Measurements from ENCODE around the gene FXYD3.
A peak's percentile ranks its signal among the peaks of the same experiment; 100 is the strongest.
"Not testable (repeated sequence)": the region's sequence is repeated elsewhere in the genome, so short reads cannot be mapped to it uniquely, and the experiment has no call there.

FXYD3 gene

DNA sequence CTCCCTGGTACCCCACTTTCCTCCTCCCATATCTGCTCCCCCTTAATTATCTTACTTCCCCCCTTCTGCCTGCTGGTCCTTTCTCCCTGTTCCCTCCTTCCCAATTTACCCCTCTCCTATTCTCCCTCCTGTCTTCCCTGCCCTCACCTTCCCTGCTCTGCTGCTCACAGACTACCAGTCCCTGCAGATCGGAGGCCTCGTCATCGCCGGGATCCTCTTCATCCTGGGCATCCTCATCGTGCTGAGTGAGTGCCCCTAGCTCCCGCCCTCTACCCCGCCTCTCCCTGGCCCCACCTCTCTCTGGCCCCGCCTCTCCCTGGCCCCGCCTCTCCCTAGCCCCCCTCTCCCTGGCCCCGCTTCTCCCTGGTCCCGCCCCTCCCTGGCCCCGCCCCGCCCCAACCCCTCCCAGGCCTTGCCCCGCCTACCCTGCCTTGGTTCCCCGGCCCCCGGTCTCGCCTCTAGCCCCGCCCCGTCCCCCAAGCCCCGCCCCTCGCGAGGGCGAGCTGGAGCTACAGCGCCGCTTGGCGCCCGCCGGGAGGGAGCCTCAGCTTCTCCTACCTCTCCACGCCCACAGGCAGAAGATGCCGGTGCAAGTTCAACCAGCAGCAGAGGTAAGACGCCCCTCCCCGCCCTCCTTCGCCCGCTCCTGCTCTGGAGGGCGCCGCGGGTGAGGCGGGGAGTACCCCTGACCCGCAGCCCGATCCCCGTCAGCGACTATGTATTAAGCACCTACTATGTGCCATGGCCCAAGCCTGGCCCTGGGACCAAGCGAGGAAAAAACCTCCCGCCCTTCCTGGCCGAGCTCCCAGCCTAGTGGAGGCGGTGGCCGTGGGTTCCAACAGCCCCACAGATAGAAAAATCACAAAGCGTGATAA is 25.6 kb downstream of the FXYD3 start:
- DNase-seq (ENCODE audit: low read depth in 3 of 3, low spot score in 1 of 3), result peak; percentile 92 to 99 (median 95)

DNA sequence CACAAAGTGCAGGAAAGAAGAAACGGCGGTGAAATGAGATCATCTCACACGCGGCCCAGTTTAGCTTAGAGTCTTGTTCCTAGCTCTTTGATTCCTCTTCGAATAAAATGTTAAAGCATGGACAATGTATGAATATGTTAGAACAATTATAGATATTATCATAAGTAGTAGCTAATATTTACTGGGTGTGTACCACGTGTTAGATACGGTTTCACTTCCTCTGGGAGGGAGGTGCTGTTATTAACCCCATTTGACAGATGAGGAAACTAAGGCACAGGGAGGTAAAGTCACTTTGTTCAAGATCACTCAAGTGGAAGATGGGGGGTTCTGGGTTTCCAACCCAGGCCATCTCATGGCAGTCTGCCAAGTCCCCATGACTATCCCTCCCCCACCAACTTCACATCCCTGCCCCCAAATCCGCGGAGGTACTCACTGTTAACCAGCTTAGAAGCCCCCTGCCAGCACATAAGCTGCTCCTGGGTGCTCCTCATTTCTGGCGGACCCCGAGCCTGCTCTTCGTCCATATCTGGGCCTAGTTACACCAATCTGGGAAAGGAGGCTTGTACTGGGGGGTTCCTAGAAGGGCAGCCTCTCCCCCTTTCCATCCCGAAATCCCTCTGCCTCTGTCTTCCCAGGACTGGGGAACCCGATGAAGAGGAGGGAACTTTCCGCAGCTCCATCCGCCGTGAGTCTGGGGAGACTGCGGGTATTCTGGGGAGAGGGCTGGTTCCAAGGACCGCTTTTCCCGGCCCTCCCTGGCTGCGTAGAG is 26.4 kb downstream of the FXYD3 start:
- DNase-seq (ENCODE audit: low read depth in 3 of 3, low spot score in 1 of 3), result no peak

DNA sequence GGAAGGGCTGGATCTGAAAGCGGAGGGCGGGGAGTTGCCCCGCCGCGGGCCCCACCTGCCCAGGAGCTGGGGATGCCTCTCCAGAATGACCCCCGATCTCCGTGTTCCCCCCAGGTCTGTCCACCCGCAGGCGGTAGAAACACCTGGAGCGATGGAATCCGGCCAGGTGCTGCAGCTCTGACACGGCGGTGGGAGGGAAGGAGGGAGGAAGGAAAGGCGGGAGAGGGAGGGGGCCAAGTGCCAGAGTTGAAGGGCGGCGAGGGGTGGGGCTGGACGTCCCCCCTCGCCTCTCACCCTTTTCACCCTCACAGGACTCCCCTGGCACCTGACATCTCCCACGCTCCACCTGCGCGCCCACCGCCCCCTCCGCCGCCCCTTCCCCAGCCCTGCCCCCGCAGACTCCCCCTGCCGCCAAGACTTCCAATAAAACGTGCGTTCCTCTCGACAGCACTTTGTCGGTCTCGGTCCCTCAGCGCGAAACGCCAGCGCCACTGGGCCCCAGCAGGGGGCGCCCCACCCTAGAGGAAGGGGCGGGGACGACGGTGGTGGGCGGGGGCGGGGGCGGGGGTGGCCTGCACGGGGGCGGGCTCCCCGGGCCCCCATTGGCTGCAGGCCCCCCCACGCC is 27.1 kb downstream of the FXYD3 start:
- DNase-seq (ENCODE audit: low read depth in 3 of 3, low spot score in 1 of 3), result peak; percentile 58 to 62 (median 59)

DNA sequence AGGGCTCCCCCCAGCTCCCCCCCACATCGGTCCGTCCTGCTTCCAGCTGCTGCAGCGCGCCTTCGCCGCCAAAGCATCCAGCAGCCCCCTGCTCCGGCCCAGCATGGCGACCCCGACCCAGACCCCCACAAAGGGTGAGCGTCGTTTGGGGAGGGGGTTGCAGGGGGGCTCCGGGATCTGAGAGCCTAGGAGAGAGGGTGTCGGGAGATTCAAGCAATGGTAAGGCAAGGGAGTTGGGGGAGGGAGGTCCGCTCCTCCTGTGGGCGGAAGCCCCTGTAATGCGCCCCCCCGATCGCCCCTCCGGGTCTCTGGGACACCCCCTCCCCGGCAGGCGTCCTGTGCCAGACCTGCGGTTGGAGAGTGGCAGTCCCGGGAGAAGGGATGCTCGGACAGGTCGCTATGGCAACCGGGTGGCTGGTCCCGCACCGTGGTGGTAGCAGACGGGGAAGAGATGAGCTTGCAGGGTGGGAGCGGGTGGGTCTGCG is 27.6 kb downstream of the FXYD3 start, which contains the start of gene FXYD7:
TSS of gene FXYD7 (plus strand) at position 25 of the 485 bp plus-strand sequence. CDS start at position 104, 79 bp downstream.
- DNase-seq (ENCODE audit: low read depth in 3 of 3, low spot score in 1 of 3), result no peak

DNA sequence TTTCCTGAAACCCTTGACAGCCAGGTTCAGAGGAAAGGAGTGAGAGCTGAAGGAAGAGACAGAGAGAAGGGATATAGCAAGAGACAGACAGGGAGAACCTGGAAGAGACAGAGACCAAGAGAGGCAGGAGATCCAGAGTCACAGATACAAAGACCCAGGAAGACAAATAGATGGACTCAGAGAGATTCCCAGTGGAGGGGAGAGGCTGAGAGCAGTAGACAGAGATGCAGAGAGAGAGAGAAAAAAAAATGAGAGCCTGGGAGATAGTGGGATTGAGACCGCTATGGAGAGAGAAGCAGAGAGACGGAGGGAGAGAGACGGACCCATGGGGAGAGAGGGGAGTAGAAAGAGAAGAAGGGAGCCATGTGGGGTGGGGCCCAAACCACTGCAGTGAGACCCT is 28.2 kb downstream of the FXYD3 start:
- DNase-seq (ENCODE audit: low read depth in 3 of 3, low spot score in 1 of 3), result no peak

DNA sequence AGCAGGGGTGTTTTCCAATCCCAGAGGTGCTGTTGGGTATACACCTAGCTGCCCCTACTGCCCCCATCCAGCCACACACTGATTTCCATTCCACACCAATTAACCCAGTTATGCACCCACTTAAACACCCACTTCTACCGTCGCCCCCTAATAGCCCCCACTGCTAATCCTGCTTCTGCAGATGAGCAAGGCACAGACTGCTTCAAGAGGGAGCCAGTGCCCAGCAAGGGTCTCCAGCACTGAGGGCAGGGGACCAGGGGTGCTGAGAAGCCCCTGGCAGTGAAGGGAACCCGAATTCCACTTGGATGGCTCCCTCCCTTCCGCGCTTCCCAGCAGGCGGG is 28.6 kb downstream of the FXYD3 start:
- DNase-seq (ENCODE audit: low read depth in 3 of 3, low spot score in 1 of 3), result no peak

DNA sequence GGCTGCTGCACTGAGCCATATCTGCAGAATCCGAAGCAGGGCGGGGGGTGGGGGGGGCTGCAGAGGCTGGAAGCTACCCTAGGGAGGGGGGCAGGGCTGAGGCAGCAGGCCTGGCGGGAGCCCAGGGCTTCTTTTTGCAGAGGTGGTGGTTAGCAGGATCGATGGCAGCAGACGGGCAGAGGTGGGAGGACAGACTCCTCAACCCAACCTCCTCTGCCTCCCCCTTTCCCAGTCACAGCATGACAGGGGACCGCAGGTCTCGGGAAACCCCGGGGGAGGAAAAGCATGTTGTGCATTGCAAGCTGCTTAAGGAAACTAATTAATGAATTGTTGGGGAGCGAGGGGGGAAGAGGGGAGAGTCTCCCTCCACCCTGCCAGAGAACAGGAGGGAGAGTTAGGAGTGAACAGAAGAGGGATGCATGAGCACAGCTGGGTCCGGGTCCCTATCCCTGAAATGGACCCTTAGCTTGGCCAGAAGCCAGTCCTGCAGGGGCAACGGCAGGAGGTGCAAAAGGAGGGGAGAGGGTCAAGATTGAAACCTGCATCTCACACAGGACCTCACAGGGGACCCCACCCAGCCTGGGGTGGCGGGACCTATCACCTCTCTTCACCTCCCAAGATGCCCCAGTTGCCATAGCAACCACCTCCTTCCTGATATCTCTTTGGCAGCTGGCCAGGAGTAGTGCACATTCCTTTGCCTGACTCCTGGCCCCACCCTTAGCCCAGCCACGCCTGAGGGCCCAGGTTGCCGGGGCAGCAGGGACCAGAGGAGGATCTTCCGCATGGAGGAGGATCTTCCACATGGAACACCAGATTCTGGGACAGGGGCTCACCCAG is 29.2 kb downstream of the FXYD3 start:
- no peak for DNase-seq (ENCODE audit: low read depth in 3 of 3, low spot score in 1 of 3)

DNA sequence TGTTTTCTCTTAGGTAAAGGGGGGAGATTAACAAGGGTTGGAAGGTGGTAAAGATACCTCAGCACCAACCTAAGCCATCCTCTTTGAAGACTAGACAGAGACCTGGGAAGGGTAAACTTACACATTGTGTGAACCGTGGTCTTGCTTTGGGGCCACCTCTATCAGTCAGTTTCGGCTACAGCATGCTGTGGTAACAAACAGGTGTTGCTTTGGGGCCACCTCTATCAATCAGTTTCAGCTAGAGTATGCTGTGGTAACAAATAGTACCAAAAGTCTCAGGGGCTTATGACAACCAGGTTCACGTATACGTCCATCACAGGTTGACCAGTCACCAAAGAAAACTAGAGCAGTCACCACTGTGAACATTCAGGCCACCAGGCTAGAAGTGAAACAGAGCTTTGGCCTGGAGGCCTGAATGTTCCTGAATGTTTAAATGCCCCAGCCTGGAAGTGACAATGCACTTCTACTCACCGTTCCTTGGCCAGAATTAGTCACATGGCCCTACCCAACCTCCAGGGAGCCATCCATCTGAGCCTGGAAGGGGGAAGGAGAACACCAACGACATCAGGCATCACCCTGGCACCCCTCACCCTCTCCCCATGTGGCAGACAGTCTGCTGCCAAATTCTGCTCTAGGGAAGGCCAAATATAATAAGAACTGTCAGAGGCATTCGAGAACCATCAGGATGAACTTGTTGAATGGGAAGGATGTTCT is 31.3 kb downstream of the FXYD3 start:
- DNase-seq (ENCODE audit: low read depth in 3 of 3, low spot score in 1 of 3), result no peak

DNA sequence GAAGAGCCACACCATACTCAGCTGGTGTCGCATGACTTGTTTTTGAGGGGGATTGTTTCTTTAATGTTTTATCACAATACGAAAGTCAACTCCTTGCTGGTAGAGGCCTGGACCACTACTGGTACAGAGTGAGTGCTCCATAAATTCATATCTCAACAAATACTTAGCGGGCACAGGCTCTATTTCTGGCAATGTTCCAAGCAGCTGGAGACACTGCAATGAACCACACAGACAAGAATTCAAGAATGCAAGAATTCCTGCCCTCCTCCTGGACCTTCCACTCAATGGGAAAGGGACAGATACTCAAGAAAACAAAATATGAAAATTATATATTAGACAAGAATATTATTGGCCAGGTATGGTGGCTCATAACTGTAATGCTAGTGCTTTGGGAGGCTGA is 33.8 kb downstream of the FXYD3 start:
- no peak for DNase-seq (ENCODE audit: low read depth in 3 of 3, low spot score in 1 of 3)

DNA sequence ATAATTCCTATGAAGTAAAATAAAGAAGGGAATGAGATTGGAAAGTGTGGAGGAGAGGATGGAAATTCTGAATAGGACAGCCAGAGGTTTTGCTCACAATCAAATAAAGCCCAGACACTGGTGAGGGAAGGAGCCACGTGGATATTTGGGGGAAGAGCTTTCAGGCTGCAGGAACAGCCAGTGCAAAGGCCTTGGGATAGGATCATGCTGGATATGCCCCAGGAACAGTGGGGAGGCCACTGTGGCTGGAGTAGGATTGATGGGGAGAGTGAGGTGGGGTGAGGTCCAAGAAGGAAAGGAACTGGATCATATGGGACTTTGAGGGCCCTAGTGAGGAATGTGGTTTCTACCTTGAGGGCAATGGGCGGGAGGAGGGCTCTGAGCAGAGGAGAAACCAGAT is 34.8 kb downstream of the FXYD3 start:
- DNase-seq (ENCODE audit: low read depth in 3 of 3, low spot score in 1 of 3), result no peak

DNA sequence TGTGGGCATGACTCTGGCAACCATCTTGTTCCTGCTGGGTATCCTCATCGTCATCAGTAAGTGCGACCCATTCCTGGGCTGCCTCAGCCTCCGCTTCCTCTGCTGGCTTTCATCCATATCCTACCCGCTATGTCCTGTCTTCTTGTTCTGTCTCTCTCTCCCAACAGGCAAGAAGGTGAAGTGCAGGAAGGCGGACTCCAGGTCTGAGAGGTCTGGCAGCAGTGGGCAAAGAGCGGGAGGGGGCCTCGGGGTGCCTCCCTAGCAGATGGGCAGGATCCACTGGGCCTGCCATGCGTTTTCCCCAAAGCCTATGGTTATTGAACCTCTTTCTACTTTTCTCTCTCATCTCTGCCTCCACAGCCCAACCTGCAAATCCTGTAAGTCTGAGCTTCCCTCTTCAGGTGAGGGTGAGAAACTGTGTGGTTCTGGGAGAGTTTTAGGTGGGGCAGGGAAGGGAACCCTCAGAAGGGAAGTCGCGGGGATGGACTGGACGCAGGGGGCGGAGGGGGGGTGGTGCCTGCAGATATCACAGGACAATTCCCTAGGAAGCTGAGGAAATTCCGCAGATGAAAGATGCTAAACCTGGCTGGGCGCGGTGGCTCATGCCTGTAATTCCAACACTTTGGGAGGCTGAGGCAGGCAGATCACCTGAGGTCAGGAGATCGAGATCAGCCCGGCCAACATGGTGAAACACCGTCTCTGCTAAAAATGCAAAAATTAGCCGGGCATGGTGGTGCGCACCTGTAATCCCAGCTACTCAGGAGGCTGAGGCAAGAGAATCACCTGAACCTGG is 35.8 kb downstream of the FXYD3 start:
- no peak for DNase-seq (ENCODE audit: low read depth in 3 of 3, low spot score in 1 of 3)

DNA sequence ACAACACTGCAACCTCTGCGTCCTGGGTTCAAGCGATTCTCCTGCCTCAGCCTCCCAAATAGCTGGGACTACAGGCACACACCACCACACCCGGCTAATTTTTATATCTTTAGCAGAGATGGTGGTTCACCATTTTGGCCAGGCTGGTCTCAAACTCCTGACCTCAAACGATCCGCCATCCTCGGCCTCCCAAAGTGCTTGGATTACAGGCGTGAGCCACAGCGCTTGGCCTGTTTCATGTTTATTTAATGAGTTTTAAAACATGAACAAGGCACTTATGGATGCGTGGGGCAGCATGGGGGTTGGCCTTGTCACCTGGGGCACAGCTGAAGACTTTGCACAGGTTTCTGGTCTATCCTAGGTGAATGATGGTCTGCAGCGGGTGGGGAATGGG is 37.5 kb downstream of the FXYD3 start:
- not testable (repeated sequence) for DNase-seq (ENCODE audit: low read depth in 3 of 3, low spot score in 1 of 3)

DNA sequence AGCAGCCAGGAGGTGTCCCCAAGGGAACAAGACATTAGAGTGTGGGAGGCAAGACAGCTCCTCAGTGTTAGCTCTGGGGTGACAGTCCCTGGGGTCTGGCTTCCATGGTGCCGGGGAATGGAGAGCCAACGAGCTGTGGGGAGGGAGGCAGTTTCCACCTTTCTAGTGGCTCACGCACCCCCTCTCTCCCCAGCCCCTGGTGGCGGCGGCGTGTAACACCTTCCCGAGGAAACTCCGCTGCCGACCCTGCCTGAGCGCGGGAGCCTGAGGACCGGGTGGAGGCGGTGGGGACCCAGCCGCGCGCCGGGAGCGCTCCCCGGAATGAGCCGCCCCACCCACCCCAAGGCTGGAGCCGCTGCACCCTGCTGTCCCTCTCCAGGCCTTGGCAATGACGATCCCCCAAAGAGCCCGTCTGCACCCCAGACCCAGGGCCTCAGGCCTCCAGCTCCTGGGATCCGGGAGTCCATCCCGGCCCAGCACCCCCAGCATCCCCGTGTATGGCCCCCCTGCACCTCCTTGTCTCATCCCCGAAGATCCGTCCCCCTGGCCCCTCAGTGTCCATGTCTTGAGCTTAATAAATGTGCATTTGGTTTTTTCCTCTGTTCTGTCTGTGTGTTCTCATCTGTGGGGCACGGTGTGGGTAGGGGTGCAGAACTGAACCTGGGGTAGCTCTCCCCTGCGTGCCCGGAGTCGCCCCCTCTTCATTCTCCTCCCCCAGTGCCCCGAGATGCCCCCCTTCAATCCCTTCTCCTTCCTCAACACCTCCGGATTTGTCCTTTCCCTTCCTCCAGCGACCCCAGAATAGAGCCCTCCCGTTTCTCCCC is 38.3 kb downstream of the FXYD3 start:
- DNase-seq (ENCODE audit: low read depth in 3 of 3, low spot score in 1 of 3), result peak; percentile 42 to 65 (median 64)

DNA sequence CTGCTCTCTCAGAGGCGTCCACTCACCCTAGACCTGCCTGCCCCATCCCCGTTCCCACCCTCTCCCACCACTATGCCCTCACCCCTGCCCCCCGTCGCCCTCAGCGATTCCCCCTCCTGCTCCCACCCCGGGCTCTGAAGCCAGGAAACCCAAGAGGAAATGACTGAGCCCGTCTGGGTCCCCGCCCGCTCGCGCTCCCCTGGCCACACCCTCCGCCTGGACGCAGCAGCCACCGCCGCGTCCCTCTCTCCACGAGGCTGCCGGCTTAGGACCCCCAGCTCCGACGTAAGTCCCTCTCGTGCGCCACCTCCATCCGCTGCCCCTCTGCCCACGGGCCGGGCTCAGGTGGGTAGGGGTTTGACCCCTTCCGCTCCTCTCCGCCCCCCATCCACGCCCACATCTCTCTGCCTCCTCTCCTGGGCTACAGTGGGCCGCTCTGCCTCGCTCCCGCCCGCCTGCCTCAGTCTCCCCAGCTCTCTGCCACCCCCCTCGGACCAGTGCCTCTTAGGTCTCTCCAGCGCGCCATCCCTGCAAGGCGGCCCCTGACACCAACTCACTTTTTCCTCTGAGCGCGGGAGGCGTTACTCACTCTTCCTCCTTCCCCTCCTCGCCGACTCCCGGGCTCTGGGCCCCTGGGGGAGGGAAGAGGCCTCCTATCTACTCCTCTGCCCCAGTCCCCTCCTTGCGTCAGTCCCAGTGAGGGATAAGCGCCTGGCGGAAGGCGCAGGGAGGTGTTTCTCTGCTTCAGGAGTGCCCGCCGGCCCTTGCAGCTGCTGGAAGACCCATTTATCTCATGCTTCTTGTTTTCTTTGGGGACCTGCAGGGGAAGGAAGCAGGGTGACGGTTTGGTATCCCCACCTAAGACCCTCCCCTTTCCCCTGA is 39.1 kb downstream of the FXYD3 start, which contains the start of gene FXYD5:
TSS of gene FXYD5 (plus strand) at position 211 of the 882 bp plus-strand sequence. CDS start 816 bp downstream, outside the sequence.
- peak; percentile 51 to 69 (median 60) for DNase-seq (ENCODE audit: low read depth in 3 of 3, low spot score in 1 of 3)

DNA sequence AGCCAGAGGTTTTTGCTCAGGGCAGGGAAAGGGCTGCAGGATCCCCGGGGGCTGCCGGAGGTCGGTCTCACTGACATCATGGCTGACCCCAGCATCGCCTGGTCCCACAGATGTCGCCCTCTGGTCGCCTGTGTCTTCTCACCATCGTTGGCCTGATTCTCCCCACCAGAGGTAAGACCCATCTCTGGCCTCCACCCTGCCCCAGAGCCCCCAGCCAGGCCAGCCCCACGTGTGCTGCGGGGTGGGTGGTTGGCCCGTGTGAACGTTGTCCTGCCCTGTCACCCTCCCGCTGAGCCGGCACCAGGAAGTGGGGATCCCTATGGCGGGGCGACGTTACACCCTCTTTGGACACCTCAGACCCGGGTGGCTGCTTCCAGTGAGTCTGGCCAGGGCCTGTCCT is 39.8 kb downstream of the FXYD3 start:
- DNase-seq (ENCODE audit: low read depth in 3 of 3, low spot score in 1 of 3), result no peak

DNA sequence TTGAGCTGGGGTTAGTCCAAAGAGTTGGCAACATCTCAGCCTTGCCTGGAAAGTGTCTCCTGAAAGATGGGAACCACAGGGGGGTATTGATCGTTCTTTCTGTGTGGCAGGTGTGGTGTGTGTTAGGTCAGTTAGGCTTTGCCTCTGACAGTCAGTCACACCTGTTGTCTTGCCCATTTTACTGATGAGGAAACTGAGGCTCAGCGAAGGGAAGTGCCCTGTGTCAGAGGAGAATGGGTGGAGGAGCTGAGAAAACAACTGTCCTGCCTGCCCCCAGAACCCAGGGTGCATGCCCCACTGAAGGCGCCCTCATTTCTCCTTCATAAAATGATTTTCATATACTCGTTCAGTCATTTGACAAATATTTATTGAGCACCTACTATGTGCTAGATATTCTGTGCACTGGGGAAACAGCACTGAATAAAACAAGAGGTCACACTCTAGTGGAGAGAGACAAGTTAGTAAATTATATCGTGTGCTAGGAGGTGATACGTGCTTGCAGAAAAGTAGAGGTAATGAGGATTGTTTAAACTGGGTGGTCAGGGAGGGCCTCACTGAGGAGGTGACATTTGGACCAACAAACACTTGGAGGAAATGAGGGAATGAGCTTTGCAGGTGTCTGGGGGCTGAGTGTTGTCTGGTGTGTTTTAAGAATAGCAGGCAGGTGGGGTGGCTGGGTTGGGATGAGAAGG is 40.5 kb downstream of the FXYD3 start:
- no peak for DNase-seq (ENCODE audit: low read depth in 3 of 3, low spot score in 1 of 3)

DNA sequence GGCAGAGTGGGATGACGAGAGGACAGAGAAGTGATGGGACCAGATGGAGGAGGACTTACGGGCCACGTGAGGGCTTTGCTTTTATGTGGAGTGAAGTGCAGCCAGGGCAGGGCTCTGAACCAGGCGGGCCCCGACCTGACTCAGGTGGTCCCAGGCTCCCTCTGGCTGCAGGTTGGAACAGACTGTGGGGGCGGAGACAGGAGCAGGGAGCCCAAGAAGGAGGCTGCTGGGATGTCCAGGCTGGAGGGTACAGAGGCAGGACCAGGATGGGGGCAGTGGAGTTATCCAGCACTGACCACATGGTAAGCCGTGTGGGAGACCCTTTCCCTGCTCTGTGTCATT is 41.0 kb downstream of the FXYD3 start:
- no peak for DNase-seq (ENCODE audit: low read depth in 3 of 3, low spot score in 1 of 3)
